GM18519 (cell line): ENCODE data around the gene FEV.

ENCODE experiments used
- ATAC-seq: cut with Tn5 transposase; IDR thresholded peaks from one replicate; pipeline ENCODE4 v1.9.1; 2021; ENCODE audit warnings: mild to moderate bottlenecking, moderate library complexity; ENCODE audit not compliant: unreplicated experiment, low FRiP score

The FEV gene

DNA sequence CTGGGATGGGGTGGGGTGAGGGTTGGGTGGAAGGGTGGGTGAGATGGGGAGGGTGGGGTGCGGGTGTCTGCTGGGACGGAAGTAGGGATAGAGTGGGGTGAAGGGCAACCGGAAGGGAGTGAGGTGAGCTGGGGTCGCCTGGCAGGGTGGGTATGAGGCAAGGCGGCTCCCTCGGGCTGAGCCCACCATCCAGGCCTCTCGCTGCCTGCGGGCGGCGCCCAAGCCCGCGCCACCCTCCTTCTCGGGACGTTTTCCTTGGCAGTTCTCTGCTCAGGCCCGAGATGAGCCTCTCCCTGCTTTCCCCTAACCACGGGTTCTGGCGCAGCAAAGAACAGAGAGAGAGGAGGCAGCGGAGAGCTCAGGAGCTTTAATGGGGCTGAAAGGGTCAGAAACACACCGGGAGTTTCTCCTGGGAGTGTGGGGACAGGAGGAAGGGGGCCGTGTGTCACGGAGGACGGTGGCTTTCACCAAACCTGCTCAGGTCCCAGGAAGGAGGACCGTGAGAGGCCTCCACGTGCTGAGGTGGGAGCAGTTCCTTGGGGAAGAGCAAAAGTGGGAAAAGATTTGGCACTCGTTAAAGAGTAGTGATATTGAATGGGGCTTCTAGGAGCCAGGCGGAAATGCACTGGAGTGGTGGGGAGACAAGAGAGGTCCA is 4.1 kb downstream of the FEV start:
- ATAC-seq, result no peak

DNA sequence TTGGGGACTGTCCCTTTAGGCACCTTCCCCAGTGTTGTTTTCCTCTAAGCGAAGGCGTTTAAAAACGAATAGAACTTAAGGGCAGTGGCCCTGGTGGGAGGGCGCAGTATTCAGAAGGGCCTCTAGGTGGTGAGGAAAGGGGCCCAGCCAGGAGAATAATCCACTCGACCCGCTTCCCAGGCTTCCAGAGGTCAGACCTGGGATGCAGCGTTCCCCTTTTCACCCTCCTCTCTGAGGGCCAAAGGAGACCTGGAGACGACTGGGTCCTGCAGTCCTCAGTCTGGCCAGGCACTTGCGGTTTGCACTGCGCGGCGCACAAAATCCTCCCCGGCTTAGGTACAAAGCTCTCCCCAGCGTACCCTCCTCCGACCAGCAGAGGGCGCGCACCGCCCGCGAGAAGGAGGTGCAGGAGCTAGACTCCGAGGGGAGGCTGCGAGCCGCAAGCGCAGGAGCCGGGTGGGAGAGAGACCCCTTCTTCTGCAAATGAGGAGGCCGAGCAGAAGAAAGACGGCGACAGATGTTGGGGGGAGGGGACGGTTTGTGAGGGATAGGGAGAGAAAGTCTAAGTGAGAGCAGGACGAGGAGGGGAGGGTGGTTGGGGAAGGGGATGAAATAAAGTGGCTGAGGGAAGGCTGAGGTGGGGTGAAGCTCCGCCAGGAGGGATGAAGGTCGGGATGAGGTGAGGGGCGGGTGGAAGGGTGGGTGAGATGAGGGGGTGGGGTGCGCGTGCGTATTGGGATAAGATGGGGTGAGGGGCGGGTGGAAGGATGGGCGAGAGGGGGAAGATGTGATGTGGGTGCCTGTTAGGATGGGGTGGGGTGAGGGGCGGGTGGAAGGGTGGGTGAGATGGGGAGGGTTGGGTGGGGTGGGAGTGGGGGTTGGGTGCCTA is 4.9 kb downstream of the FEV start:
- peak; percentile 69 for ATAC-seq

DNA sequence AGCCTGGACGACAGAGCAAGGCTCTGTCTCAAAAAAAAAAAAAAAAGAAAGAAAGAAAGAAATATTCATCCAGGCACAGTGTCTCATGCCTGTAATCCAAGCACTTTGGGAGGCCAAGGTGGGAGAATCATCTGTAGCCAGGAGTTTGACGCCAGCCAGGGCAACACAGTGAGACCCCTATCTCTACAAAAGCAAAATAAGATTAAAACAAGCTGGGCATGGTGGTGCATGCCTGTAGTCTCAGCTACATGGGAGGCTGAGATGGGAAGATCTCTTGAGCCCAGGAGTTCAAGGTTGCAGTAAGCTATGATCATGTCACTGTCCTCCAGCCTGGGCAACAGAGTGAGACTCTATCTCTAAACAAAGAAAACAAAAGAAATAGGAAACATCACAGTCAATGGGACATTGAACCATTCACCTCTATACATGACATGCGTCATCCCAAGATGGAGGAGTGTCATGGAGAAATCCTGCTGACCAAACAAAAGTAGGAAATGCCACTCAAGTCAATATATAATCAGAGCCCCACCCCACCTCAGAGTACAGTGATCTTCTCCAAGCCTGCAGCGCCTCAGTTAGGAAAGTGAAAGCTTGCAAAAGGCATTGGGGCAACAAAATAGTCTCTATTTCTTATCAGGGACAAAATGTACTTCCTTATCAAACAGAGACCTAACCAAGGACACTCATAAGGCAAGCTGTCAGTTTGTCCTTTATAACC is 9.8 kb downstream of the FEV start:
- no peak for ATAC-seq

DNA sequence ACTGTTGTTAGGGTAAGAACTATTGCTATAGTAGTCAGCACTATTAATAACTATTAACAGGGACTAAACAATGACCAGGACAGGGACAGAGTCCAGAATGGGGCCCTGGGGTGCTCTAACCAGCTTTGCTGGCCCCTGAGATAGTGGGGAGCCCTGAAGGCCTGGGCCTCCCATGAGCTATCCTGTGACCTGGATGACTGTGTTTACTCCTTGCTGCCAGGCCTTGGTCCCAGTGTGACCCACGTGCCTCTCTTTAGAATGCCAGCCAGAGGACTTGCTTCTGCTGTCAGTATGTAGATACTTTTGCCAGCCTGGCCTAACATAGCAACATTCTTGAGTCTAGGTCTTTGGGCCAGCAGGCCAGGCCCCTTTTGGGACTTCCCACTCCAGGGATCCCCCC is 14.1 kb downstream of the FEV start:
- ATAC-seq, result no peak

DNA sequence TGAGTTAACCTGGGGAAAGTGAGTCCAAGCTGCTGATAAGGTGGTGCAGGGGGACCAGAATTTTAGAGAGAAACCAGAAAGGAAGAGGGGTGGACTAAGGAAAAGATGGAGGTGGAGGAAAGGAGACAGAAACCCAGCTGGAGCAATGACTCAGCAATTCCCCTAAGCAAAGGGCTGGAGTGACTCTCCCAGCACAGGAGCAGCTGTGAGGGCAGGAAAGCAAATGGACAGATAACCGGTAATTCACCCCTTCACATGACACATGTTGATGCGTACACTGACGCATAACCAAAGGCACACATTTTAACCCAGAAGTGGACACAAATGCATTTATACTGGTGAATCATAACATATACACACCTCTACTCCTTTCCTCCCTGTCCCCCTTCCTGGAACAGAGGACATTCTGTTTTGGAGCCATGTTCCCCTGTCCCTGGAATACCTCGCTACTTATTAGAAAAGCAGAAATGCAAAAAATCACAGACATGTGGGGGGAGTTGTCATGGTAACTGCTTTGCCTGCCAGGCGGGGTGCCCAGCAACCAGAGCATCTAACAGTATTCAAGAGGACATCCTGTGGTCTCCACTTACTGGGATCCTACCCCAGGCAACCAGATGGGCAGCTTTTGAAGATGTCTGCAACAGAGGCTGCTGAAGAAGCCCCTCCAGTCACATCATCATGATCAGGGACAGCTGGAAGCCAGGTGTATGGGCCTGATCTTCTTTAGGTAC is 20.8 kb downstream of the FEV start:
- no peak for ATAC-seq

DNA sequence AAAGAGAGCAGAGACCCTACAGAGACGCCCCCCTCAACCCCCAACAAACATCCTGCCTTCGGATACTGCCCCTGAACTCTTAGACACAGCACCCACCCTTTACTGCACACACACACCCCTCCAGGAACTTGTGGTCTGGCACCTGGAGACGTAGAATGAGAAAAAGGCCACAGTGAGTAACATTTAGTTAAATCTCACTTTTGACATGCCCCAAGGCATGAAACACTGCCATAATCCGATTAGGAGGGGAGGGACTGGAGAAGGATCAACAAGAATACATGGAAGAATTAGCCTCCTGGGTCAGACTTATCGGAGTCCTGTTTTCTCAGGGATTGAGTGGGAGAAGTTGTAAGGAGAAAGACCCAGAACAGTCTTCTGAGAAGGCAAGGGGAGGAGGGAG is 21.4 kb downstream of the FEV start:
- ATAC-seq, result no peak

DNA sequence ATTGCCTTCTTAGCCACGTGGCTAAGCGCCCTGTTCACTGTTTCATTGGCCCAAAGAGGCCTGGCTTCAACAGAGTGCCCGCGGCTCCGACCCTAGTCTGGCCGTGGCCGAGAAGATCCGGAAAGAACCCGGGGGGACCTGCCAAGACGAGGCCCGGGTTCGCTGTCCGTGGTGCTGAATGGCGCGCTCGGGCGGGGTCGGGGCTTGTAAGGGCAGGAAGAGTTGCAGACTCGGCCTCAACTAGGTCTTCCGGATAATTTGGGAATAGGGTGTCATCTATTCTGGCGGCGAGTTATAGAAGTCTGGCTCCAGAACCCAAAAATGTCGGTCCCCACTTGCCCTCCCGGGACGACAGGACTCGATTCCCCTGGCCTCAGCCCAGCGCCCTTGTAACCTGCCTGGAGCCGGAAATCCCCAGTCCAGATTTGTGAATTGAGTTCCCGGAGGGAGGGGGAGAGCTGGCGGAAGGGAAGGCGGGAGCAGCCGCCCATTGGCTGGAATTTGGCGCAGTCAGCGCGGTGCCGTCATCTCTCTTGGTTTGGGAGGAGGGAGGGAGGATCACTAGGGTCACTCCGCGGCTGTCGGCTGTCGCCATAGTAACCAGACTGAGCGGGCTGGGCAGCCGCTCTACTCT is 22.0 kb downstream of the FEV start:
- no peak for ATAC-seq

DNA sequence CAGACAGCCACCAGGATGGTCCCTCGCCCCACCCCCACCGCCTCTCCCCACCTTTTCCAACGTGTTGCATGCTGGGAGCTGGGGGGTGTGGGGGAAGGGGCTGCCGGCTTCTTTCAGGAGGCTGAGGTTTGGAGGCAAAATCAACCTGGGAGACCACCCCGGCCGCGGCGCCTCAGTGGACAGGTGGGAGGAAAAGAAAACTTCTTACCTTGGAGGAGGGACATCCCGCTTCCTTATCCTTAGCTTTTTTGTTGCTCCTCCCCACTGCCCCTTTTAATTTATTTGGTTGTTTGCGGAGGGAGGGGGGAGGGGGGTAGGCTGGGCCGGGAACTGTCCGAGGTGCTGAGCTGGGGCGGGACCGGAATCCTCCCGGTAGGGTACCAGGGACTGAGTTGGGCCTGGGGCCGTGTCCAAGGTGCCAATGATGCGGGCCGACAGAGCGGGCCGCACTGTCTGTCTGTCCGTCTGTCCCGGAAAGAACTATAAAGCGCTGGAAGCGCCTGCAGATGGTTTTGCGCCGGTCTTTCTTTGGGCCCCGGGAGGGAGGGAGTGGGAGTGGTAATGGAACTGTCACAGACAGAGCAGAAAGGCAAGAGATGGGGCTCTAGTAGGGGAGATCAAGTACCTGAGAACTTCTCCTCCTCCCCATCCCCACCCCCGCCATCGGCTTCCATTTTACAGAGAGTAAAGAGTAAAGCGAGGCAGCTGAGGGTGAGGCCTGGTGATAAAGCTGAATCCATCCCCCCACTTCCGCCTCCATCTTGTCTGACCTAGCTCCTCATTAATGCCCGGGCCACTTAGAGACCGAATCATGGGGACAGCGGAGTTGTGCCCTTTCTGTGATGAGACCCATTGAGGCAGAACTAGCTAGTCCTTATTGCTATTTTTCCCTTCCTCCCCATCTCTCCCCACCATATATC is 23.1 kb downstream of the FEV start:
- no peak for ATAC-seq

DNA sequence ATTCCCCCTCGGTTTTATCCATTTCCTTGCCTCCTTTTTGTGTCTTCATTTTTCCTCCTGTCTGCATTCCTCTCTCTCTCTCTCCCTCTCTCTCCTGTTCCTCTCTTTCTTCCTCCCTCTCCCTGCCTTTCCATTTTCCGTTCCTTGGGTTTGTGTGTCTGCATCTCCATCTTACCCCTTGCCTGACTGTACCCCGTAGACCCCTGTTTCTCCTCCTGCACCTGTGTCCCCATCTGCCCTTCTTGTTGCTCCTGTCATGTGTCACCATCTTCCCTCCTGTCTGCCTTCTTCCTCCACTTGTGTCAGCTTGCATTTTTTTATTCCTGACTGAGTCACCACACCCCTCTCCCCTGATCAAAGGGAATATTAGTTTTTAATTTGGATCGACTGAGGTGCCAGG is 23.8 kb downstream of the FEV start:
- ATAC-seq, result no peak

DNA sequence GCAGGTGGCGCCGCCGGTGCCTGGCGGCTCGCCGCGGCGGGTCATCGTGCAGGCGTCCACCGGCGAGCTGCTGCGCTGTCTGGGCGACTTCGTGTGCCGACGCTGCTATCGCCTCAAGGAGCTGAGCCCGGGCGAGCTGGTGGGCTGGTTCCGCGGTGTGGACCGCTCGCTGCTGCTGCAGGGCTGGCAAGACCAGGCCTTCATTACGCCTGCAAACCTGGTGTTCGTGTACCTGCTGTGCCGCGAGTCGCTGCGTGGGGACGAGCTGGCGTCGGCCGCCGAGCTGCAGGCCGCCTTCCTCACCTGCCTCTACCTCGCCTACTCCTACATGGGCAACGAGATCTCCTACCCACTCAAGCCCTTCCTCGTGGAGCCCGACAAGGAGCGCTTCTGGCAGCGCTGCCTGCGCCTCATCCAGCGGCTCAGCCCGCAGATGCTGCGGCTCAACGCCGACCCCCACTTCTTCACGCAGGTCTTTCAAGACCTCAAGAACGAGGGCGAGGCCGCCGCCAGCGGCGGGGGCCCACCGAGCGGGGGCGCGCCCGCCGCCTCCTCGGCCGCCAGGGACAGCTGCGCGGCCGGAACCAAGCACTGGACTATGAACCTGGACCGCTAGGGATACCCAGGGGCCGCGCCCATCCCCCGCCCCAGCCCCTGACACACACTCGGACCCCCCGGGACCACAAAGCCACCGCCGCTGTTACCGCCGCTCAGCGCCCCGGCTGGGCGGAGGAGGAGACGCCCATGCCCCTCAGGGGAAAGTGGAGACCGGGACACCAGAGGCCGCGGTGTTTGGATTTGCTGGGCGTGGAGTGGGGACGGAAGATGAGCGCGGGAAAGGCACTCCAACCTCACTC is 24.4 kb downstream of the FEV start:
- no peak for ATAC-seq

DNA sequence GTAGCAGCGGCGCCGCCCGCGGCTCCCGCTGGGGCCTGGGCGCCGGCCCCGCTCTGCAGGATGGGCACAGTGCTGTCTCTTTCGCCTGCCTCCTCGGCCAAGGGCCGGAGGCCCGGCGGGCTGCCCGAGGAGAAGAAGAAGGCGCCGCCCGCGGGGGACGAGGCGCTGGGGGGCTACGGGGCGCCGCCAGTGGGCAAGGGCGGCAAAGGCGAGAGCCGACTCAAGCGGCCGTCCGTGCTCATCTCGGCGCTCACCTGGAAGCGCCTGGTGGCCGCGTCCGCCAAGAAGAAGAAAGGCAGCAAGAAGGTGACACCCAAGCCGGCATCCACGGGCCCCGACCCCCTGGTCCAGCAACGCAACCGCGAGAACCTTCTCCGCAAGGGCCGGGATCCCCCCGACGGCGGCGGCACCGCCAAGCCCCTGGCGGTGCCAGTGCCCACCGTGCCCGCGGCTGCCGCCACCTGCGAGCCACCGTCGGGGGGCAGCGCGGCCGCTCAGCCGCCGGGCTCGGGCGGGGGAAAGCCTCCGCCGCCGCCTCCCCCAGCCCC is 25.1 kb downstream of the FEV start:
- ATAC-seq, result peak; percentile 19

DNA sequence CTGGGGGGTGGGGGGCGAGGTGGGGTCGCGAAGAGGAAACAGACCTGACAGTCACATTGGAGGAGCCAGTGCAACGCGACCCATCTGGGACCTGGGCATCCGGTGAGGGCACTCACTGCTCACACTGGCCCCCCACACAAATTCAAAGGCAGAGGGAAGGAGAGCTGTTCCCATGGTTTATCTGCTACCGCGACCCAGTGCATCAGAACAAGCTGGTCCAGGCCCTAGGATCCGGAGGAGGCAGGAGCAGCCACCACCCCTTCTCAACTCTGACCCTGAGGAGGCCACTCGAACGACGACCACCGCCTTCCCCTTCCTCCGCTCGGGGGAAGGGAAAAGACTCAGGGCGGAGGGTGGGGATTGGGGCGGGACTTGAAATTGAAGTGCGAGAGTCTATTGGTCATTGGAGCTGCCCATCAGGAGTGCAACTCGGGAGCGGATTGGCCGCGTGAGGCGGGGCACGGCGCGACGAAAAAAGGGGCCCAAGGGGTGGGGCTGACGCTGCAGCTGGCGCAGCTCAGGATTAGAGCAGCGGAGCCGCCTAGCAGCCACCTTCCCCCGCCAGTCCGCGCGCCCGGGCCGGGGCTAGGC is 25.7 kb downstream of the FEV start, which contains the start of gene CDK5R2:
Gene CDK5R2, plus strand, starts transcription at position 526 of the 591 bp plus-strand sequence. CDS start 155 bp downstream, outside the sequence.
- ATAC-seq, result peak; percentile 95

DNA sequence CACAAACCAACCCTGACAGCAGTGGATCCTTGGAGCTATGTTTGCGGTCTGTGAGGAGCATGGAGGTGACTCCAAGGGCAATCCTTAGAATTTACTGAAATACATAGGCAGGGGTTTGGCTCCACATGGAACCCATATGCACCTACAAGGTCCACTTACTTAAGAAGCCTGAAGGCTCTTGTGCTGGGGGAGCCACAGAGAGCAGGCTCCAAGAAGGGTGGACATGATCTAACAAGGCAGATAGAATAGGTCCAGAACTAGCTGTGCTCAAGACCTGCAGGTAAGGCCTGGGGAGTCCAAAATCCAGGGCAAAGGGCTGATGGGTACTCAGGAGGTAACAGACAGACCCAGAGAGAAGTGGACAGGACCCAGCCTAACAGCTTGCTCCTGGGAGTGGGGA is 26.7 kb downstream of the FEV start:
- no peak for ATAC-seq

DNA sequence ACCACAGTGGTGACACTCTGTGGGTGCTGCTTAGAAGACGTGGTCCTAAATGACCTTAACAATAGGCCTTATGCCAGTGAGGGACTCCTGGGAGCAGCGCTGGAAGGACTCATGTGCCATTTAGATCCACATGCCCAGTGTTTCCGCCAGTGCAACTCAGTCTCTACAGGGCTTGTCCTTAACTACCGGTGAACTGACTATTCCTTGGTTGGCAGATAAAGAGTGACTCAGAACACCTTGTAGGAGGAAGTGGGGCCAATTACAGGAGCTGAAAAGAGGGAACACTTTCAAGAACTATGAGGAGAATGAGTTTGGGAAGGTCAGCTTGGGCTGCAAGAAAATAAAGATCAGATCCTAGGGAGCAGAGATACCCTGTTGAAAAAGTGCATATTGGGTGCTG is 27.3 kb downstream of the FEV start:
- ATAC-seq, result no peak

DNA sequence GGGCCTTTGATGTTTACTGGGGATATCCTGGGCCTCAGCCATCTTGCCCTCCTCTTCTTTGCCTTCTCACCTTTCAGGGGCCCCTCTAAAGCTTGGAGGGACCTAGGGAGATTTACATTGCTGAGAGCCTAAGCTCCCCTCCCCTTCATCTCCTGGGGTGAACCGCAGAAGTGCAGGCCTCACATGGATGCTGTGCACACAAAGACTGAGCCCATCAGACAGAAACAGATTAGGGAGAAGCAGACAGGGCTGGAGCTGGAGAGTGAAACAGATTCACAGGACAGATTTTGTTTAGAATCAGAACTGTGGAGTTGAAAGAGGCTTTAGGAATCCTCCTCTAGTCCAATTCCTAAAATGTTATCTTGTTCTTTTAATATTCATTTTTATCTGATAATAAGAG is 28.9 kb downstream of the FEV start:
- ATAC-seq, result no peak

DNA sequence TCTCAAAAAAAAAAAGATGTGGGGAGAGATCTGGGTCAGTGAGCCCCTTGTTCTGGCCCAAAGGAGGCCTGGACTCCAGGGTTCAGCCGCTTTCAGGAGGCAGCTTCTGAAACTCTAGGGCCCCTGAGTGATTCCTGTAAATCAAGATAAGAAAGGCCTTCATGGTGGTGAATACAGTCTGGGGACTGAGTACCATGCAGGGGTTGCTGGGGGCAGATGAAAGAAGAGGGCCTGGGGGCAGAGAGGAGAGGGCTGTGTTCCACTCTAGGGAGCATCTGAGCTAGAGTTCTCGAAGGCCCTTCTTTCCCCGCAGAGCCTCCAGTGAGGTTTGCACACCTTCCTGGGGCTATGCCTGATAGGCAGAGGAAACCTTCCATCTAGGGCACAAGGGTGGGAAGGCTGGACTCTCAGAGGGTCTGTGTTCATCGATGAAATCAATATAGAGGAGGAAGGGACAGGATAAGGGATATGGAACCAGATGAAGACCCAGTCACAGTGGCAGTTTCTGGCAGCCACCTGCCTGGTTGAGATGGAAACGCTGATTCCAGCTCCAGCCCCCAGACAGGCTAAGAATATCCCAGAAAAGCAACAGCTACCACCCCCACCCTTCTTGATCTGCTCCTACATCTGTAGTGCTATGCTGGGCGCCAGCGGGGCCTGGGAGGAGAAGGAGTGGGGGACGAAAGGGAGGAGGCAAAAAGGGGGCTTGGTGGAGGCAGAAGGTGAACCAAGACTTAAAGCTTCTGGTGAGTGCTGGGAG is 30.3 kb downstream of the FEV start:
- ATAC-seq, result no peak
